HL-60 (cell line): ENCODE measurements around the gene CHST11.
A peak's percentile ranks its signal among the peaks of the same experiment; 100 is the strongest.

Source experiments
- DNase-seq, 2 experiments: peaks; one replicate each; pipeline ENCODE4 v3.0.0-alpha.2; 2010 to 2020; ENCODE audit warnings: low read depth in 1 of 2, low spot score in 1 of 2
- H3K27ac ChIP-seq: fragments of 250-450 bp; sonication (Bioruptor Pico); replicated peaks from 2 replicates; pipeline ENCODE4 v1.5.1; 2020; ENCODE audit warnings: mild to moderate bottlenecking, moderate library complexity
- H3K27me3 ChIP-seq: fragments of 250-450 bp; sonication (Bioruptor Pico); 2 replicates; pipeline ENCODE4 v1.5.1; 2021; ENCODE audit warnings: mild to moderate bottlenecking, moderate library complexity; ENCODE audit not compliant: insufficient read depth, poor library complexity, severe bottlenecking
- H3K4me3 ChIP-seq: replicated peaks from 2 replicates; pipeline ENCODE4 v1.5.1; 2011; ENCODE audit warnings: mild to moderate bottlenecking, control low read depth, low read length; ENCODE audit not compliant: insufficient read depth
- CTCF ChIP-seq: IDR thresholded peaks from one replicate; pipeline ENCODE4 v1.5.1; 2011; ENCODE audit warnings: low read length, control low read depth, inconsistent platforms; ENCODE audit not compliant: insufficient read depth
- GABPA ChIP-seq: IDR thresholded peaks from 2 replicates; pipeline ENCODE4 v1.6.1; 2012; ENCODE audit warnings: low read depth
- POLR2AphosphoS5 ChIP-seq: IDR thresholded peaks from 2 replicates; pipeline ENCODE4 v1.6.1; 2012; ENCODE audit warnings: low read depth
- REST ChIP-seq: IDR thresholded peaks from 2 replicates; pipeline ENCODE4 v1.6.1; 2012; ENCODE audit warnings: low read depth; ENCODE audit not compliant: insufficient replicate concordance
- SPI1 ChIP-seq: IDR thresholded peaks from 2 replicates; pipeline ENCODE4 v1.6.1; 2012; ENCODE audit warnings: low read depth, mild to moderate bottlenecking, borderline replicate concordance

CHST11 gene

GRCh38 chr12:104462325-104462724, 5.6 kb downstream of the CHST11 start:
- Histone ChIP-seq H3K4me3 (no peak overlapping the region), H3K27me3 (no peaks in the 10 kb centered on the region), H3K27ac (peak overlapping the region; percentile 63)
- DNase-seq = no peak
- no peak for TF ChIP-seq GABPA
- TF ChIP-seq POLR2AphosphoS5 = no peak
- no peak for TF ChIP-seq REST
- TF ChIP-seq SPI1 = no peak
- no peak for TF ChIP-seq CTCF

DNA sequence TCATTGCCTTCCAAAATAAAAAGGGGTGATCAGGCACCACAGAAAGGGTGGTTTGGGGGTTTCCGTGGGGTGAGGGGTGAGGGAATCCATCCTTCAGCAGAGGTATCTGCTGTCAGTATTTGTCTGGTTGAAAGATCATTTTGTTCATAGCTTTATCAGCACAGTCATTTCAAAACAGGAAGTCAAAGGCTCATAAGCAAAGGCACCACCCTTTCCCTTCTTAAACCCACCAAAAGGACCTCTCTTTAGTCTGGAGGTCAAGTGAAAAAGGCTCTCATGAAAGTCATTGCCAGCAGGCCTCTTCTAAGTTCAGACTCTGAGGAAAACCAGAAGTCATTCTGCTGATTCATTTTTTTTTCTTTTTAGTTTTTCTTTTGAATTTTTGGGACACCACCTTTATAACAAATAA, 6.2 kb downstream of the CHST11 start:
- TF ChIP-seq REST (no peak), POLR2AphosphoS5 (no peak; the same call in 1 of the 2 replicates), SPI1 (peak; percentile 92)

DNA sequence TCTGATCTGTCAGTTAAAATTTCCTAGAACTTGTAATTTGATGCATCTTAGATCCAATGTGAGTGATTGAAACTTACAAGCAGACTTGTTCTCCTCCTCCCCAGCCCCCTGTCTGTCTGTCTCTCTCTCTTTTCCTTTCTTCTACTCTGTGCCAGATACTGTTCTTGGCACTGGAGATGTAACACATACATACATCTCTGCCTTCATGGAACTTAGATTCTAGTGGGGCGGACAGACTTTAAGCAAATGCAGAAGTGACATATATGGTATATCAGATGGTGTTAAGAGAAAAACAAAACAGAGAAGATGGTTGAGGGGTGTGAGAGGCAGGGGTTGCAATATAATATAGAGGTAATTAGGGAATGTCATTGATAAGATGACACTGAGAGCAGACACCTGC, 6.6 kb downstream of the CHST11 start:
- peak overlapping the region; percentile 63 for H3K27ac ChIP-seq
- H3K27me3 ChIP-seq = no peaks in the 10 kb centered on the region
- no peak for DNase-seq
- H3K4me3 ChIP-seq = no peak overlapping the region
- TF ChIP-seq REST = no peak
- TF ChIP-seq SPI1 = peak; percentile 69; the same call in 1 of the 2 replicates

More for the DNA sequence above, 6.2 kb downstream of the CHST11 start:
- H3K27me3 ChIP-seq = no peaks in the 10 kb centered on the region
- peak overlapping the region; percentile 63 for H3K27ac ChIP-seq
- peak in 1 of 2 experiments; percentile 52 for DNase-seq
- H3K4me3 ChIP-seq = no peak overlapping the region

- Histone ChIP-seq H3K4me3 (no peak overlapping the region), H3K27ac (peak overlapping the region; percentile 55), H3K27me3 (no peaks in the 10 kb centered on the region)
- DNase-seq = no peak
- no peak for TF ChIP-seq SPI1
- TF ChIP-seq GABPA = no peak
- no peak for TF ChIP-seq REST
- TF ChIP-seq POLR2AphosphoS5 = no peak
Observed at GRCh38 chr12:104464899-104465298, 8.2 kb downstream of the CHST11 start.
